Right lung (tissue), 5 donors: Measurements from ENCODE around the gene SETD1B. TPM values are rescaled to one million over a fixed set of nuclear protein-coding genes. Genes with fewer than 3 reads are reported as not detected.

Experiments
- DNase-seq, 2 donors: peaks; one replicate each; pipeline ENCODE4 v3.0.0-alpha.2; 2013
- polyA plus RNA-seq, 5 donors: library from polyadenylated mRNA; unstranded; fragments of 120-200 nt; gene quantifications; one replicate each; pipeline versions ENCODE4 v1.2.1 to v1.2.3, GENCODE V29; 2013; ENCODE audit warnings: inconsistent platforms in 1 of 5, low replicate concordance in 1 of 5; ENCODE audit not compliant: insufficient read length in 5 of 5, insufficient read depth in 1 of 5

Gene SETD1B
- polyA plus RNA-seq, 5 donors: 9.4 to 16.6 (median 13.1) TPM

GRCh38 chr12:121807642-121808347 lies 4.0 kb downstream of the SETD1B start:
- no peak for DNase-seq

- no peak for DNase-seq
Measured at GRCh38 chr12:121808623-121809022, 4.8 kb downstream of the SETD1B start.

DNA sequence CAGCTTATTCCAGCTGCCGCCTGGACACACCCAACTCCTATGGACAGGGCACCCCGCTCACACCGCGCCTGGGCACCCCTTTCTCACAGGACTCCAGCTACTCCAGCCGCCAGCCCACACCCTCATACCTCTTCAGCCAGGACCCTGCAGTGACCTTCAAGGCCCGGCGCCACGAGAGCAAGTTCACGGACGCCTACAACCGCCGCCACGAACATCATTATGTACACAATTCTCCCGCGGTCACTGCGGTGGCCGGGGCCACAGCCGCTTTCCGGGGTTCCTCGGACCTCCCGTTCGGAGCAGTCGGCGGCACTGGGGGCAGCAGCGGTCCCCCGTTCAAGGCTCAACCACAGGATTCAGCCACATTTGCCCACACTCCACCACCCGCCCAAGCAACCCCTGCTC lies 5.9 kb downstream of the SETD1B start:
- no peak for DNase-seq

GRCh38 chr12:121810234-121810817 lies 6.5 kb downstream of the SETD1B start:
- DNase-seq: no peak

- no peak for DNase-seq
Measured at GRCh38 chr12:121810833-121811433, 7.1 kb downstream of the SETD1B start.

DNA sequence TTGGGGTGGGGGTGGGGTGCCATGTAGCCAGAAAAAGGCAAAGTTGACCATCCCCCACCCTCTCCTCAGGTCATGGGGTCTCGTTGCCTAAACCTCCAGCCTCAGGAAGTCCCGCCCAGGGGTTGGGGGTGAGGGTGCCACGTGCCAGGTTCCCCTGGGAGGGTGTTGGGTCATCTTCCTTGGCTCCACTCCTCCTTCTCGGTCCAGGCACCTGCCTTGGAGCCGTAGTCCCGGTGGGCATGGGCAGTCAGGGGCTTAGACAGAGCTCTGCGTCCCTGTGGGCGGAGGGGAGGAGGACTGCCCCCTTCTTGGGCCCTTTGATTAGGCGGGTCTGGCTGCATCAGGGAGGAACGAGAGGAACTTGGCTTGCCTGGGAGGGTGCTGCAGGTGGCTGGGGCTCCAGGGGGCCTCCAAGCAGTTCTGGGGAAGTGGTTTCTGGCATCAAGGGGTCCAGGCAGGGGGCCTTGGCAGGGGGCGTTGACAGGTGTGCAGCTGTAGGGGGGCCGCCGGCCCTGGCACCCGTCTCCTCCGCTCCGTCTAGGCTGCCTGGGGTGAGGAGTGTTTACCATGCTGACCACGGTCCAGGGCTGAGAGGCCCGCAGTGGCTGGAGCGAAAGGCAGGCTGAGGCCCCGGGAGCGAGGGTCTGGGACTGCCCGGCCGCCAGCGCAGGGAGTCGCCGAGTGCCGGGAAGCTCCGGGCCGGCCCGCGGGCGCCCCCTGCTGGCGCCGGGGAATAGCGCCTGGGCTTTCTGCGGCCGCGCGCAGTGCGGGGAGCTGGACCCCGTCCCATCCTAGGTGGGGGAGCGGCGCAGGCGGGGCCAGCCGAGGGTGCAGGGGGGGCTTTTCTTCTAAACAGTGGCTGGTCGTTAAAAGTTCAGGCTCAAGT lies 7.9 kb downstream of the SETD1B start:
- DNase-seq: peak in 1 of 2 donors; percentile 74

DNA sequence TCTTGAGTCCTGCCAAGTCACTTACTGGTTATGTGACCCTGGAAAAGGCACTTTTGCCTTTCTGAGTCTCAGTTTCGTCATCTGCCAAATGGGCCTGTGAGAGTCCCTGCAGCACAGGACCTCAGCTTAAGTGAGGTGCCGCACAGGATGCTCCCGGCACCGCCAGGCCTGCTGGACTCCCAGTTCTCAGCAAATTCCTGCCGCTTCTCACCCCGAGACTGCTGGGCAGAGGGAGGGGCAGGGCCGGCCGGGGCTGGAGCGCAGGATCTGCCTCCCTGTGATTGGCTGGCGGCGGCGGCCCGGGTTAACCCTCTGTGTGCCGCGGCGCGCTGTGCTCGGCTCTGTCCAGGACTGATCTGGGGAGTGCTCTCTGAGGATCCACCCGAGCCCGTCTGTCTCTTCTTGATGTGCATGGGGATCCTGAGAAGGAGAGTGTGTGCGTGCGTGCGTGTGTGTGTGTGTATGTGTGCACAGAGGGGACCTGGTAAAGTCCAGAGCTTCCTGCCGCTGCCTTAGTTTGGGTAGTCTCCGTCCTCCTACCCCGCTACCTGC lies 8.6 kb downstream of the SETD1B start:
- DNase-seq: peak in 1 of 2 donors; percentile 60

- no peak for DNase-seq
Measured at GRCh38 chr12:121812921-121813896, 9.4 kb downstream of the SETD1B start.

DNA sequence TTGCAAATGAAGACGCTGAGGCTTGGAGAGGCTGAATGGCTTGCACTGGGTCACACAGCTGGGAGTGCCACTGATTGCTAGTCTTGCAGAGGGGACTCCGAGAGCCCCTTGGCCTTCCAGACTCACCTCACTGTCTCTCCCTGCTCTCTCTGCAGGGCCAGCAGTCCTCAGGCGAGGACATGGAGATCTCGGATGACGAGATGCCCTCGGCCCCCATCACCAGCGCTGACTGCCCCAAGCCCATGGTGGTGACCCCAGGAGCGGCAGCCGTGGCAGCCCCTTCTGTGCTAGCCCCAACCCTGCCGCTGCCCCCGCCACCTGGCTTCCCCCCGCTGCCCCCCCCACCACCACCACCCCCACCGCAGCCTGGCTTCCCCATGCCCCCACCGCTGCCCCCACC lies 10.1 kb downstream of the SETD1B start:
- no peak for DNase-seq

- DNase-seq: no peak
Measured at GRCh38 chr12:121814429-121815119, 10.8 kb downstream of the SETD1B start.

- no peak for DNase-seq
Measured at GRCh38 chr12:121815263-121815662, 11.5 kb downstream of the SETD1B start.

DNA sequence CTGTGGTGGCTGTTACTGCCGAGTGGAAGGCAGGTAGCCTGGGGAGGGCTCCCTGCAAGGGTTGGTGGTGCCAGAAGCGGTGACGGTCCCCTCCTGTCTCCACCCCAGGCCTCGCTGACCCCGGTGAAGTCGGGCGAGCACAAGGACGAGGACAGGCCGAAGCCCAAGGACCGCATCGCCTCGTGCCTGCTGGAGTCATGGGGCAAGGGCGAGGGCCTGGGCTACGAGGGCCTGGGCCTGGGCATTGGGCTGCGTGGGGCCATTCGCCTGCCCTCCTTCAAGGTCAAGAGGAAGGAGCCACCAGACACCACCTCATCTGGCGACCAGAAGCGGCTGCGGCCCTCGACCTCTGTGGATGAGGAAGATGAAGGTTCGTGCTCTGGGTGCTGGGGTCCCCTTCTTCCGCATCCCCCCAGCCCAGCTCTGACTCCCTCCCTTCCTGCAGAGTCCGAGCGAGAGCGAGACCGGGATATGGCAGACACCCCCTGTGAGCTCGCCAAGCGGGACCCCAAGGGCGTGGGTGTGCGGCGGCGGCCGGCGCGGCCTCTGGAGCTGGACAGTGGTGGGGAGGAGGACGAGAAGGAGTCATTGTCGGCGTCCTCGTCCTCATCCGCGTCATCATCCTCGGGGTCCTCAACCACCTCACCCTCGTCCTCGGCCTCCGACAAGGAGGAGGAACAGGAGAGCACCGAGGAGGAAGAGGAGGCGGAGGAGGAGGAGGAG lies 13.3 kb downstream of the SETD1B start:
- no peak for DNase-seq

DNA sequence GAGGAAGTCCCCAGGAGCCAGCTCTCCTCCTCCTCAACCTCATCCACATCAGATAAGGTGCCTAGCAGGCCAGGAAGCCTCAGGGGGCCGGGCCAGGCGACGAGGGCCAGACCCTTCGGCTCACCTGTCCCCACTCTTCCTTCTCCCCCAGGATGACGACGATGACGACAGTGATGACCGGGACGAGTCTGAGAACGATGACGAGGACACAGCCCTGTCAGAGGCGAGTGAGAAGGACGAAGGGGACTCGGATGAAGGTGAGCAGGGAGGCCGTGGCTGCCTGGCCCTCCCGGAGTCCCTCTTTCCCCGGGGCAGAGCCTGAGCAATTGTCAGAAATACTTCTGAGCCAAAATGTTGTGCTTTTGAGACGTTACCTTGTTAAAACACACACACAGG lies 13.8 kb downstream of the SETD1B start:
- DNase-seq: no peak

DNA sequence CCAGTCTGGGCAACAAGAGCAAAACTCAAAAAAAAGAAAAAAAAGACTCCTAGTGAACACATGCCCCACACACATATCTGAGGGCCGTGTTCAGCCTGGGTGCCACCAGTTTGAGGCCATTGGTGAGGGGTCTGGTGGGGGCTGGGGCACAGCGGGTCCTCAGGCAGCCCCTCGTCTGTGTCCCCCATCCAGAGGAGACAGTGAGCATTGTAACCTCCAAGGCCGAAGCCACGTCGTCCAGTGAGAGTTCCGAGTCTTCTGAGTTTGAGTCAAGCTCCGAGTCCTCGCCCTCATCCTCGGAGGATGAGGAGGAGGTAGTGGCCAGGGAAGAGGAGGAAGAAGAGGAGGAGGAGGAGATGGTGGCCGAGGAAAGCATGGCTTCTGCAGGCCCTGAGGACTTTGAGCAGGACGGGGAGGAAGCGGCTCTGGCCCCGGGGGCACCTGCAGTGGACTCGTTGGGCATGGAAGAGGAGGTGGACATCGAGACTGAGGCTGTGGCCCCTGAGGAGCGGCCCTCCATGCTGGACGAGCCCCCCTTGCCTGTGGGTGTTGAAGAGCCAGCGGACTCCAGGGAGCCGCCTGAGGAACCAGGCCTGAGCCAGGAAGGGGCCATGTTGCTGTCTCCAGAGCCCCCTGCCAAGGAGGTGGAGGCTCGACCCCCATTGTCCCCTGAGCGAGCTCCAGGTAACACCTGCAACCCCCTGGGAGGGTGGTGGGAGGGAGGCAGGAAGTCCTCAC lies 15.6 kb downstream of the SETD1B start:
- no peak for DNase-seq

- DNase-seq: no peak
Measured at GRCh38 chr12:121820056-121820455, 16.2 kb downstream of the SETD1B start.

DNA sequence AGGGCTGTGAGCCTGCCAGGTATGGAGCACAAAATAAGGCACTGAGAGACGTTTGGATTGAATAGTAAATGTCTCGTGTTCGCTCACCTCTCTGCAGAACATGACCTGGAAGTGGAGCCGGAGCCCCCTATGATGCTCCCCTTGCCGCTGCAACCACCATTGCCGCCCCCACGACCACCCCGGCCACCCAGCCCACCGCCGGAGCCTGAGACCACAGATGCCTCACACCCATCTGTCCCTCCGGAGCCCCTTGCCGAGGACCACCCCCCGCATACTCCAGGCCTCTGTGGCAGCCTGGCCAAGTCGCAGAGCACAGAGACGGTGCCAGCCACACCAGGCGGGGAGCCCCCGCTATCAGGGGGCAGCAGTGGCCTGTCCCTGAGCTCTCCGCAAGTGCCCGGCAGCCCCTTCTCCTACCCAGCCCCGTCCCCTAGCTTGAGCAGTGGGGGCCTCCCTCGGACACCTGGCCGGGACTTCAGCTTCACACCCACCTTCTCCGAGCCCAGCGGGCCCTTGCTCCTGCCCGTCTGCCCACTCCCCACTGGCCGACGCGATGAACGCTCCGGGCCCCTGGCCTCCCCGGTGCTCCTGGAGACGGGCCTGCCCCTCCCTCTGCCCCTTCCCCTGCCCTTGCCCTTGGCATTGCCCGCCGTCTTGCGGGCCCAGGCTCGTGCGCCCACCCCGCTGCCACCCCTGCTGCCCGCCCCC lies 18.7 kb downstream of the SETD1B start:
- DNase-seq: no peak

DNA sequence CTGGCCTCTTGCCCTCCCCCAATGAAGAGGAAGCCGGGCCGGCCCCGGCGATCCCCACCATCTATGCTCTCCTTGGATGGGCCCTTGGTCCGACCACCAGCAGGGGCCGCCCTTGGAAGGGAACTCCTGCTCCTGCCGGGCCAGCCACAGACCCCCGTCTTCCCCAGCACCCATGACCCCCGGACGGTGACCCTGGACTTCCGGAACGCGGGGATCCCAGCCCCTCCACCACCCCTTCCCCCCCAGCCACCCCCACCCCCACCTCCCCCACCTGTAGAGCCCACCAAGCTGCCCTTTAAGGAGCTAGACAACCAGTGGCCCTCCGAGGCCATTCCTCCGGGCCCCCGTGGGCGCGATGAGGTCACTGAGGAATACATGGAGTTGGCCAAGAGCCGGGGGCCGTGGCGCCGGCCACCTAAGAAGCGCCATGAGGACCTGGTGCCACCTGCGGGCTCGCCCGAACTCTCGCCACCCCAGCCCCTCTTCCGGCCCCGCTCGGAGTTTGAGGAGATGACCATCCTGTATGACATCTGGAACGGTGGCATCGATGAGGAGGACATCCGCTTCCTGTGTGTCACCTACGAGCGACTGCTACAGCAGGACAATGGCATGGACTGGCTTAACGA lies 19.4 kb downstream of the SETD1B start:
- no peak for DNase-seq

DNA sequence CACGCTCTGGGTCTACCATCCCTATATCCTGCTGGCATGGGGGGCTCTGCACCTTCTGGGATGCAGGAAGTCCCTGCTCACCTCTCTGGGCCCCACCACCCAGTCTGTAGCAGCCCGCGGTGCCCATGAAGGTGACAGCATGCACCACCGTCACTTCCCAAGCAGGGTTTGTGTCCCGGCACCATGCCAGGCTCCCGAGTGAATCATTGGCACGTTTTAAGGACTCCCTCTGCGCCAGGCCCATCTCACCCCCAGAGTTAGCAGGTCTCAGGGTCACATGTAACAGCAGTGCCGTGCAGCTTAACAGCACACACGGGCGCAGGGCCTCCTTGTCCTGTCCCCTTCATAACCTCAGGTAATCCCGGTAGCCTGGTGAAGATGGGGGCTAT lies 19.9 kb downstream of the SETD1B start:
- DNase-seq: no peak
